ENCODE results near the gene MVP.

Gene MVP

DNA sequence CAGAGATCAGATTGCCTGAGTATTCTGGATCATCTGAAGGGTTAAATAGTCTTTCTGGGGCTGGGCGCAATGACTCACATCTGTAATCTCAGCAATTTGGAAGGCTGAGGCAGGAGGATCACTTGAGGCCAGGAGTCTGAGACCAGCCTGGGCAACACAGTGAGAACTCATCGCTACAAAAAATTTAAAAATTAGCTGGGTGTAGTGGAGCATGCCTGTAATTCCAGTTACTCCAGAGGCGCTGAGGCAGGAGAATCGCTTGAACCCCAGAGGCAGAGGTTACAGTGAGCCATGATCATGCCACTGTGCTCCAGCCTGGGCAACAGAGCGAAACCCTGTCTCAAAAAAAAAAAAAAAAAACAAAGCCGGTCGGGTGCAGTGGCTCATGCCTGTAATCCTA, 15.7 kb downstream of the MVP start:
- TF ChIP-seq, protein P1, sequence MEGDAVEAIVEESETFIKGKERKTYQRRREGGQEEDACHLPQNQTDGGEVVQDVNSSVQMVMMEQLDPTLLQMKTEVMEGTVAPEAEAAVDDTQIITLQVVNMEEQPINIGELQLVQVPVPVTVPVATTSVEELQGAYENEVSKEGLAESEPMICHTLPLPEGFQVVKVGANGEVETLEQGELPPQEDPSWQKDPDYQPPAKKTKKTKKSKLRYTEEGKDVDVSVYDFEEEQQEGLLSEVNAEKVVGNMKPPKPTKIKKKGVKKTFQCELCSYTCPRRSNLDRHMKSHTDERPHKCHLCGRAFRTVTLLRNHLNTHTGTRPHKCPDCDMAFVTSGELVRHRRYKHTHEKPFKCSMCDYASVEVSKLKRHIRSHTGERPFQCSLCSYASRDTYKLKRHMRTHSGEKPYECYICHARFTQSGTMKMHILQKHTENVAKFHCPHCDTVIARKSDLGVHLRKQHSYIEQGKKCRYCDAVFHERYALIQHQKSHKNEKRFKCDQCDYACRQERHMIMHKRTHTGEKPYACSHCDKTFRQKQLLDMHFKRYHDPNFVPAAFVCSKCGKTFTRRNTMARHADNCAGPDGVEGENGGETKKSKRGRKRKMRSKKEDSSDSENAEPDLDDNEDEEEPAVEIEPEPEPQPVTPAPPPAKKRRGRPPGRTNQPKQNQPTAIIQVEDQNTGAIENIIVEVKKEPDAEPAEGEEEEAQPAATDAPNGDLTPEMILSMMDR (IDR thresholded peaks at IDR 0.05; ENCODE audit: low read depth, low read length), result no peak
- DNase-seq (ENCODE audit: extremely low read depth, low read depth), result no peak

DNA sequence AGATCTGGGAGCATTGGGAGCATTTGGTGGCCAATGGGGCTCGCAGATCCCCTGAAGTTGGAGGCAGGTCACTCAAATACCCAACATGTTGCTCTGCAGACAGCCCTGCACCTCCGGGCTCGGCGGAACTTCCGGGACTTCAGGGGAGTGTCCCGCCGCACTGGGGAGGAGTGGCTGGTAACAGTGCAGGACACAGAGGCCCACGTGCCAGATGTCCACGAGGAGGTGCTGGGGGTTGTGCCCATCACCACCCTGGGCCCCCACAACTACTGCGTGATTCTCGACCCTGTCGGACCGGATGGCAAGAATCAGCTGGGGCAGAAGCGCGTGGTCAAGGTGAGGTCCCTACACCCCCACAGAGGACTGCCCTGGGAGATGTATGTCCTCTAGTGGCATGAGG, 16.4 kb downstream of the MVP start:
- TF ChIP-seq, protein P1 (IDR thresholded peaks at IDR 0.05; ENCODE audit: low read depth, low read length), result no peak
- no peak for DNase-seq (ENCODE audit: extremely low read depth, low read depth)

DNA sequence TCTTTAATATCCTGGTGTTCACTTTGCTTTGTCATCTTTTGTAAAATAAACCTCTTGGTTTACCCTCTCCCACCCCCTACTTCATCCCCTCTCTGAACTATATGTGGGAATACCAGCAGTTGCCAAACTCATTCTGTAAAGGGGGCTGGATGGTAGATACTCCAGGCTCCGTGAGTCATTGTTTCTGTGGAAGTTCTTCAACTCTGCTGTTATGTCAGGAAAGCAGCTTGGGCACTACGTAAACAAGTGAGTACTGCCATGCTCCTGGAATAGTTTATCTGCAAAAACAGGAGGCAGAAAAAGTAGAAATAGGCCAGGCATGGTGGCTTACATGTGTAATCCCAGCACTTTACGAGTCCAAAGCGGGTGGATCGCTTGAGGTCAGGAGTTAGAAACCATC, 17.6 kb downstream of the MVP start:
- DNase-seq (ENCODE audit: extremely low read depth, low read depth), result no peak
- TF ChIP-seq, protein P1 (IDR thresholded peaks at IDR 0.05; ENCODE audit: low read depth, low read length), result no peak

DNA sequence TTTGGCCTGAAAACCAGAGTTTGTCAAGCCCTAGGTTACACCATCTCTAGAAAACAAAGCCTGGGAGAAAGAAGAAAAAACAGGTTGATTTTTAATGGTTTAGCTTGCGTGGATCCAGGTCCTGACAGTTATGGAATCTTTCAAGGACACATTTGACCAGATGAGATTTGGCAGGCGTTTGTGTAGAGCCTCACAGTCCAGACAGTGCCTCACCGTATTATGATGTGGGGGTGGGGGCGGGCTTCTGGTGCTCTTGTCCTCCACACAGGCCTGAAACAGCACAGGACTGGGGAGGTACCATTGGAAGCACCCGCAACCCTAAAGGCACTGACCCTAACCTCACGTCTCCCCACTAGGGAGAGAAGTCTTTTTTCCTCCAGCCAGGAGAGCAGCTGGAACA, 19.6 kb downstream of the MVP start:
- no peak for DNase-seq (ENCODE audit: extremely low read depth, low read depth)
- TF ChIP-seq, protein P1 (IDR thresholded peaks at IDR 0.05; ENCODE audit: low read depth, low read length), result no peak

DNA sequence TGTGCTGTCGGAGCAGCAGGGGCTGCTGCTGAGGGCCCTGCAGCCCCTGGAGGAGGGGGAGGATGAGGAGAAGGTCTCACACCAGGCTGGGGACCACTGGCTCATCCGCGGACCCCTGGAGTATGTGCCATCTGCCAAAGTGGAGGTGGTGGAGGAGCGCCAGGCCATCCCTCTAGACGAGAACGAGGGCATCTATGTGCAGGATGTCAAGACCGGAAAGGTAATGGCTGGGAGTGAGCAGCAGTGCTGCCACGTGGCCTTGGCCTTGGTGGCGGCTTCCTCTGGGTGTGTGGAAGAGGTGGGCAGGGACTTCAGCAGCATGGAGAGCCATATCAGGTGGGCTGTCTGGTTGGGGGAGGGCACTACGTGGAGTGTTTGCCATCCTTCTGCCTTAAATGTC, 20.0 kb downstream of the MVP start:
- TF ChIP-seq, protein P1 (IDR thresholded peaks at IDR 0.05; ENCODE audit: low read depth, low read length), result no peak
- no peak for DNase-seq (ENCODE audit: extremely low read depth, low read depth)

DNA sequence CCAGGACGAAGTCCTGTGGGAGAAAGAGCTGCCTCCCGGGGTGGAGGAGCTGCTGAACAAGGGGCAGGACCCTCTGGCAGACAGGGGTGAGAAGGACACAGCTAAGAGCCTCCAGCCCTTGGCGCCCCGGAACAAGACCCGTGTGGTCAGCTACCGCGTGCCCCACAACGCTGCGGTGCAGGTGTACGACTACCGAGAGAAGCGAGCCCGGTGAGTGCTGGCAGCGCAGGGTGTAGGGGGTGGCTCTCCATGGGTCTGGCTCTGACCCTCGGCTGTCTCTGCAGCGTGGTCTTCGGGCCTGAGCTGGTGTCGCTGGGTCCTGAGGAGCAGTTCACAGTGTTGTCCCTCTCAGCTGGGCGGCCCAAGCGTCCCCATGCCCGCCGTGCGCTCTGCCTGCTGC, 21.4 kb downstream of the MVP start:
- TF ChIP-seq, protein P1 (IDR thresholded peaks at IDR 0.05; ENCODE audit: low read depth, low read length), result no peak
- DNase-seq (ENCODE audit: extremely low read depth, low read depth), result no peak

DNA sequence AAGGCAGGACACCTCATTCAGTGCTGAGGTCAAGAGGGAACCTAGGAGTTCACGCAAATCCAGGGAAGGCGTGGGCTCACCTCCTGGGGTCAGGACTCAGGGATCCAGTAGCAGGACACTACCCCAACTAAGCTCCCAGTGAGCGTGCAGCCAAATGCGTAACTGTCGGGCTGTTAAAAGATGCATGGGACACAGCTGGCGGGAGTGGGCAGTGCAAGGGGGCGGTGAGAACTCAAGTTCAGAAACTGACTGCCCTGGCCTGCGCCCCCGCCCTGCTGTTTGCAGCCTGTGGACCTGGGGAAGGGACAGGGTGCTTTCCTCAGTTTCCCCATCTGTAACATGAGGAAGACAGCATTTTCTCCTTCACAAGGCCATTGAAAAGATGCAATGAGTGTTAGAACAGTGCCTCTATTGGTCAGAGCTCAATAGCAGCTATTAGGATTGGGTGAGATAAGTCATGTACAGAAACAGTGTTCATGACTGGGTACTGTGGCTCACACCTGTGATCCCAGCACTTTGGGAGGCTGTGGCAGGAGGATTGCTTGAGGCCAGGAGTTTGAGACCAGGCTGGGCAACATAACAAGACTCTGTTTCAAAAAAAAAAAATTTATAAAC, 22.6 kb downstream of the MVP start:
- no peak for DNase-seq (ENCODE audit: extremely low read depth, low read depth)
- TF ChIP-seq, protein P1 (IDR thresholded peaks at IDR 0.05; ENCODE audit: low read depth, low read length), result no peak

Measured in AG09319 (cell line).